Heart left ventricle (tissue), 13 donors: ENCODE measurements around the gene HBG2.

Source experiments
- POLR2A ChIP-seq, 2 donors: fragments of 450-650 bp; IDR thresholded peaks; one replicate each; pipeline ENCODE4 v1.6.1; 2017; ENCODE audit warnings: antibody characterized with exemption in 2 of 2, mild to moderate bottlenecking in 2 of 2, moderate library complexity in 2 of 2
- TF ChIP-seq, protein P1 (sequence below), 12 donors: fragments of 200-600 bp; sonication (generic) in 4 of 12; IDR thresholded peaks; one replicate each; pipeline versions ENCODE4 v1.5.0 to v1.8.0; 2018 to 2022; ENCODE audit warnings: antibody characterized with exemption in 12 of 12, mild to moderate bottlenecking in 5 of 12
- donor health status: ischemic (EF 13 %, LVEDD 7.1; RV severe dilation, severe dysfunction).
- donor health status: DM: no; HTN: yes; CAD: no.
- donor health status: DM: no; HTN: no; CAD: no.
- donor health status: ischemic (EF 25% LVEDD 6.9; RV normal size, moderate dysfunction).
- donor health status: ischemic (EF 25% LVEDD 5.7; RV mildly dilated, moderate dysfunction).
- donor health status: ischemic (EF 35%, LVEDD 5.7; RV mildly dilated, moderate dysfunction).
- donor health status: nonischemic (EF 11% LVEDD 7.7; RV severe dilation, severe dysfunction).
- donor health status: DM: yes; HTN: yes; CAD: no.
- donor health status: PGD.
- donor health status: ischemic (EF 29% LVEDD 5.4; RV normal size, mild dysfunction).
- donor health status: nonischemic (EF 23%, LVEDD 6.1; RV moderate dilation, normal function).

DNA sequence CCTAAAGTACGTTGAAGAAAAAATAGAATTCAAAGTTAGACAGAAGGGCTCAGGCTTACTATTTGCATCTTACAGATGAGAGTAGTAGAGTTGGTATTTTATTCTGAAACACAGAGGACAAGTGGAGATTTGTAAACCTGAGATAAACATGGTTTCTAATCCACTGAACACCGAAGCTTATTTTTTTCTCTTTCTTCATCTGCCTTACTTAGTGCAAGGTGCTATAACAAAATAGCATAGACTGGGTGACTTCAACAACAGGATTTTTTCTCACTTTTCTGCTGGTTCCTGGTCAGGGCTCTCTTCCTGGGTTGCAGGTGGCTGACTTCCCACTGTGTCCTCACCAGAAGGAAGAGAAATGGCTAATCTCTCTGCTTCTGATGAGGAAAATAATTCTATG, 2.8 kb downstream of the HBG2 start:
- no peak for TF ChIP-seq POLR2A (IDR thresholded peaks at IDR 0.05)
- TF ChIP-seq, protein P1, sequence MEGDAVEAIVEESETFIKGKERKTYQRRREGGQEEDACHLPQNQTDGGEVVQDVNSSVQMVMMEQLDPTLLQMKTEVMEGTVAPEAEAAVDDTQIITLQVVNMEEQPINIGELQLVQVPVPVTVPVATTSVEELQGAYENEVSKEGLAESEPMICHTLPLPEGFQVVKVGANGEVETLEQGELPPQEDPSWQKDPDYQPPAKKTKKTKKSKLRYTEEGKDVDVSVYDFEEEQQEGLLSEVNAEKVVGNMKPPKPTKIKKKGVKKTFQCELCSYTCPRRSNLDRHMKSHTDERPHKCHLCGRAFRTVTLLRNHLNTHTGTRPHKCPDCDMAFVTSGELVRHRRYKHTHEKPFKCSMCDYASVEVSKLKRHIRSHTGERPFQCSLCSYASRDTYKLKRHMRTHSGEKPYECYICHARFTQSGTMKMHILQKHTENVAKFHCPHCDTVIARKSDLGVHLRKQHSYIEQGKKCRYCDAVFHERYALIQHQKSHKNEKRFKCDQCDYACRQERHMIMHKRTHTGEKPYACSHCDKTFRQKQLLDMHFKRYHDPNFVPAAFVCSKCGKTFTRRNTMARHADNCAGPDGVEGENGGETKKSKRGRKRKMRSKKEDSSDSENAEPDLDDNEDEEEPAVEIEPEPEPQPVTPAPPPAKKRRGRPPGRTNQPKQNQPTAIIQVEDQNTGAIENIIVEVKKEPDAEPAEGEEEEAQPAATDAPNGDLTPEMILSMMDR (IDR thresholded peaks at IDR 0.05): no peak
